Stimulated activated CD4-positive, alpha-beta T cell treated with anti-CD3 and anti-CD28 coated beads, Interleukin-2, amount 100 ng/mL, for 48 hours (primary cell): ENCODE results near the gene PRDM15.

Experiments used
- DNase-seq, 2 donors: peaks; one replicate each; pipeline ENCODE4 v3.0.0-alpha.2; 2020

PRDM15 gene

DNA sequence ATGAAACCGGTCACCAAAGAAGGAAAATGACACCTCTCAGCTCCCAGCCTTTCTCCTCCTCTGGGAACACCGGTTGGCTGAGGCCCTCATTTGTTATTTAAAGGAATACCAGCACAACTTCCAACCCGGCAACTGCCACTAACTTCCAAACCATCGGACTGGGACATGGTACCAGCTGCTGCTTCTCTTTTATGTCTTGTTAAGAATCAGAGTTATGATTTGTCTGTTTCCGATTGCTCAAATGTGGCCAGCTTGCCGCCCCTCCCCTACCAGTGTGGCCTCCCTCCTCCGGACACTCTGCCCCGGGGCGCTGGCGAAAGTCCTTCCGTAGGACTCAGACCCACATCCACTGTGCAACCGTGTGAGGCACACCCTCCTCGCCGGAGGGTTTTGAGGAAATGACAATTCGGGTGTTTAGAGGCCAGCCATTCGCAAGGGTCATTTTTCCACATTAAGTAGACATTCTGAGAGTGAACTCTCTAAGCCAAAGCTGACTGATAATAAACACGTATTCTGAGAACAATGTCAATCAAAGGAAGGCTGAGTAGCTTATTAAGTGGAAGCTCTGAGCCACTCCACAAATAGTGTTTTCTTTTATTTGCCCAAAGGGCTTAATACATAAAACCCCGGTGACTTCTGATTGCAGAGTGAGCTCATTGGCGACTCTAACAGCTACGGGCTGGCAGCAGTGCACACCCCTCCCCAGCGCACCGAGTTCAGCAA lies 117.8 kb downstream of the PRDM15 start:
- DNase-seq = no peak

DNA sequence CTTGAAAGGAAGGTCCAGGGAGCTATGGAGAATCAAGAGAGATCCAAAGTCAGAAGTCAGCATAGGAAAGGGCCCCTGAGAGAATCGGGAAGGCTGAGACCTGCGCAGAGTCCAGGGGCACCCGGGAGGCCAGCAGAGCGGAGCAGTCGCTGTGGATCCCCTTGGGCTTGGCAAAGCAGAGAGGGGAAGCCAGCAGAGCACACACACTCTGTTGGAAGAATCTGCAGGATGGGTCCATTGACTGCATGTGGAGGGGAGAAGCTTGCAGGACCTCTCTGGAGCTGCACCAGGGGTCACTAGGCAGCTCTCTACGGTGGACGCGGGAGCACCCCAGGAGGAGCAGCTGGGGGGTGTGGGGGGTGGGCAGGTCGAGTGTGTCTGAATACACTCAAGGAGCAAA lies 118.7 kb downstream of the PRDM15 start:
- DNase-seq = no peak

DNA sequence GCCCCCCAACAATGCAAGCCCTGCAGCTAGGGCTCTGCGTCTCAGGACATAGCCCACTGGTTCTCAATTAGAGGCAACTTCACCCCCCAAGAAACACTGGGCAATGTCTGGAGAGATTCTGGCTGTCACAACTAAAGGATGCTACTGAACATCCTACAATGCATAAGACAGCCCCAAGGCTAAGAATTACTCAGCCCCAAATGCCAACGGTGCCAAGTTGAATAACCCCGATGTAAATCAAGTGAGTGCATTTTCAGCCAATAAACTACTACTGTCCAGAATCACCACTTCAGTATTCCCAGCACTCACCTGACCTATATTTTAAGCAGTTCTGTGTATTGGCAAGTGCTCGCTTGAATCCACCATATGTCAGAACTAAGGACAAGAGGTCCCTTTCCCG lies 119.2 kb downstream of the PRDM15 start:
- no peak for DNase-seq

DNA sequence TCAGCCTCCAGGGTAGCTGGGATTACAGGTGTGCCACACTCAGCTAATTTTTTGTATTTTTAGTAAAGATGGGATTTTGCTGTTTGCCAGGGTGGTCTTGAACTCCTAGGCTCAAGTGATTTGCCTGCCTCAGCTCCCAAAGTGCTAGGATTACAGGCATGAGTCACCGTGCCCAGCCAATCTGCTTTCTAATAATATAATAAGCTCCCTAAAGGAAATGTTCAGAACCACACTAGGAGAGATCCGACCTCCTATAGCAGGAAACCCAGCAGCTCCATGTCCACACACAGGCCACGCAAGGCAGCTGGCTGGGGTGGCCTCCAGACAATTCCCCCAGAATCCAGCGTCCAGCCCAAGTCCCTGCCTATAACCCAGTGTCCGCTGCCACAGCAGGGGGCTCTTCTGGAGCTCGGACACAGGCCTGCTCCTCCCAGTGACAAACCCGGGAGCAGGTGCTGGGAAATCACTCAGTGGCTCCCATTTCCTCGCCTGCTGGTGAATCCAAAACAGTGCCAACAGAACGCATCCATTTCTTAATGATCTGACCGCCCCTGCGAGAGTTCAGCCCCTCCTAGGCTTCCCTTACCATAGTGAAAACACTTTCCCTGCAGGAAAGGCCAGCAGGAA lies 119.8 kb downstream of the PRDM15 start:
- DNase-seq = no peak

DNA sequence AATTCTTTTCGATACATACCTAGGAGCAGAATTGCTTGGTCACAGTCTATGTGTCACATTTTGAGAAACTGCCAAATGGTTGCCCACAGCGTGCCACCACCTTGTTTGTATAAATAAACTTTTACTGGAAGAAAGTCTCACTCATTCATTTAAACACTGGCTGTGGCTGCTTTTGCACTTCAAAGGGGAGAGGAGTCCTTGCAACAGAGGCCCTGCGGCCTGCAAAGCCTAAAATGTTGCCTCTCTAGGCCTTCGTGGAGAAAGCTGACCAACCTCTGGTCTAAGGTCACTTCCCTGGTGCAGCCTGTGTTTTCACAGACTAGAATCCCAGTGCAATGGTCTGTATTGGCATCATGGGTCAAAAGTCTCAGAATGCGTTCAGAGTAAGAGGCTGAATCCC lies 120.6 kb downstream of the PRDM15 start:
- no peak for DNase-seq

DNA sequence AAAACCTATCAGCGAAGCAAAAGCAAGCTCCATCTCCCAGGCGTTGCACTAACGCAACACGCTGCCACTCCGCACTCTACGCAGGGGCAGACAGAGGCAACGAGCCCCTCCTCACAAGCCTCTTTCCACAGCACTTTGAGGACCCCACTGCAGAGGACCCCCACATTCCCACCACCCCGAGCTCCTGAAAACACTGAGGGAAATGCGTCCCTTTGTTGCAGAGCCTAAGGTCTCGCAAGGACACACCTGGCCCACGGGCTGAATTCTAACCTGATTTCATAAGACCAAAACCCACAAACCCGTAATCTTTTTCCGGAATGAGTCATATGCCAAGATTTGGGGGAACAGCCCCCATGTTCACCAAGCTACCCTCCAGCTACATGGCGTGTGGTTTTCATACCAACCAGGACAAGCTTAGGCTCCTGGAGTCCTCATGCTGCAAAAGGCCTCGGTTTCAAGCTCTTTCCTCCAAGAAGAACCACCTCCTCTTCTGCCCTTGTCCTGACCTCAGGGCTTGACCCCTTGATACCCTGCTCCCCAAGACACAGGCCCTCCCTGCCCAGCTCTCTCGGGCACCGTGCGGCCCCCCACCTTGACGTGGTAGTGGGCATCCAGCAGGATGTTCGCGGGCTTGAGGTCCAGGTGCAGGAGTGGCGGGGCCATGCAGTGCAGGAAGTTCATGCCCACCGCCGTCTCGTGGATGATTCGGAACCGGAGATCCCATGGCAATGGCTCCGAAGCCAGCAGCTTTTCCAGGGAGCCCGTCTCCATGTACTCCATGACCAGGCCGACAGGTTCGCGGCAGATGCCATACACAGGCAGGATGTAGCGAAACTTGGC lies 123.0 kb downstream of the PRDM15 start:
- DNase-seq = no peak

DNA sequence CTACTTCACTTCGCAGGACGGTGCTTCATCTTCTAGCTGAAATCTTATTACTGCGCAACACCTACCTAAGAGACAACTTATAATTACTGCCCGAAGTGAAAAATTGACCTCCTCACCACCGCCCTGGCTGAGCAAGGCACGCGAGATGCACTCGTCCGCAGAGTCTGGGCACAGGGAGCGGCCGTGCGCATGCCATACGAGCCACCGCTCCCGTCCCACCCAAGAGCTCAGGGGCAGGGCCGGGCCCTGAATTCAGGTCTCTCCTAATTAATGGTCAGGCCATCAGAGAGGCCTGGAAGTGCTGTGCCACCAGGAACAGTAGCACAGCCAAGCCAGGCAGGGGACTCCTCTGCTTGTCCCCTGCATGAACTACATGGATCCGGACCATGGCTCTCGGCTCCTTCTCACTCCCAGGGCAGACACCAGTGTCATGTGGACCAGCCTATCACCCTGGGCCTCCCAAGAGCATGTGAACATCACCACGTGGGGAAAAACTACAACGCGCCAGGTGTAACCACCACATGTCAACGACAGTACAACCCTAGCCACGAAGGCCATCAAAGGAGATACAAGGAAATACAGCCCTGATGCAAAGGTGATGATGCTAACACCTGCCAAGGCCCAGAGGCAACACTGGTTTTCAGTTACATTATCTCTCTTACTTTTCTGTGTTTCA lies 123.7 kb downstream of the PRDM15 start:
- no peak for DNase-seq

DNA sequence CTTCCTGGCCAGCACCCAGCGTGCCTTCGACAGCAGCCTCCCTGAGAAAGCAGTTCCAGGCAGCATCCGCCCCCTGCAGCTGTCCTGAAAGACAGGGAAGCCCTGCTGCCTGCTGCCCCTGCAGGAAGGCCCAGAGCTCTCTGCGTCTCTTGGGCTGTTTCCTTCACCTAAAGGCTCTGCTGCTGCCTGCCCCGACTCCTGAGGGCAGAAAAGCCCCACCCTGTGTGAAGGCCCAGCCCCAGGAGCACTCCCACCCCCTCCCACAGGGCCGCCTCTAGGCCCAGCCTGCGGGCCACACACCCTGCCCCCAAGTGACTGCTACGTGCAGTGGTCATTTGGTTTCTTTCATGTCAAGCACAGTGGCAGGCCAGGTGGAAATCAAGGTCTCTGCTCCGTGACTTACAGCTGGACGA lies 124.7 kb downstream of the PRDM15 start:
- DNase-seq = no peak

DNA sequence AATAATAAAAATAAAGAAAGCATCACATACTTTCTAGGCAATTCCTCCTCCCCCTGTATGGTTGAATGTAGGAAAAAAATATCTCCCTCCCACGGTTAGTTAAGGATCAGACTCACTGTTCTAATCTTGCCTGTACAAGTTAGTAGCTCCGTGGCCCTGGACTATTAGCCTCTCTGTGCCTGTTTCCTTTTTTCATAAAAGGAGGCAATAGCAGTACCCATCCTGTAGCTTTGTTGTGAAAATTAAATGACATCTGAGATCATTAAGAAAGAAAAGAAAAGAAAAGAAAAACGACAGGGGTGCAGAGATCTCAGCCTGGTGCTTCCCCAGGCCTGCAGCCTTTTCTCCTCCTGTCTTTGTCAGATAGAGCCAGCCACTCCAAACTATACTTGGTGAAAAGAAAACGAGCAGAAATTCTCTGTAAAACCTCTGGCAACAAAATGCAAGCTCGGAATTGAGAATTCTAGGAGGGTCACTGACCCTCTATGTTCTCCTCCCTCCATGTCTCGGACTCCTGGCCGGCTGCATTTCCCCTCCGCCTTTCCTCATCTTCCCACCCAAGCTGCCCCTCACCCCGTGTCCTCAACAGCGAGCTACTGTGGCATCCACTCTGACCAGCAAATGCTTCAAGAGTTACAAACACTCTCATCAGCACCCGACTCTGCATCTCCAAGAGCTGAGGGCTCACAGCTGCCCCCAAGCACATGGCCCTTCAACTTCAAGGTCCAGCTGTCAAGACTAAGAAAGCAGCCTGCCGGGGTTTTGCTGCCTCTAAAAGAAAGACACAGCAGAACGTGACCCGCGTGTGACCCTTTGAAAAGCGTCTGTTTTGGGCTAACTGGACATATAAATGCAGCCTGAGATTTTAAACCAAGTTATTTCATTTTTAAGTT lies 125.9 kb downstream of the PRDM15 start:
- no peak for DNase-seq

DNA sequence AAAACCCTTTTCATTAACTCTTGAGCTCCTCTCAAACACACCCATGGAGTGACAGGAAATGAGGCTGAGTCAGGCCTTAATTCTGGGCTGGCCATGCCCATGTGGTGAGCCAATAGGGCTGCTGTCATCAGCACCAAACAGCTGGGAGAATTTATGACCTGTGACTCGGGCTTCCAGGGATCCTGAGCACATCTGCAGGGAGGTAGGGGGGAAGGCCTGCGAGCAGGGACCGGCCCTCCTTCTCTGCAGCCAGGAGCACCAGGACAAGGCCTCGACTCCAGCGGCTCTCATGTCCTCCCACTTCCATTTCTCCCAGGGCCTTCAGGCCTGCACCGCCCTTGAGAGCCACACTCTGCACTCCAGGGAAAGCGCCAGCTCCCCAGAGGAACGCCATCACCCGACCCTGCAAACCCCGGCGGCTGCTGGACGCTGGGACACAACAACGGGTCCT lies 126.9 kb downstream of the PRDM15 start:
- no peak for DNase-seq

DNA sequence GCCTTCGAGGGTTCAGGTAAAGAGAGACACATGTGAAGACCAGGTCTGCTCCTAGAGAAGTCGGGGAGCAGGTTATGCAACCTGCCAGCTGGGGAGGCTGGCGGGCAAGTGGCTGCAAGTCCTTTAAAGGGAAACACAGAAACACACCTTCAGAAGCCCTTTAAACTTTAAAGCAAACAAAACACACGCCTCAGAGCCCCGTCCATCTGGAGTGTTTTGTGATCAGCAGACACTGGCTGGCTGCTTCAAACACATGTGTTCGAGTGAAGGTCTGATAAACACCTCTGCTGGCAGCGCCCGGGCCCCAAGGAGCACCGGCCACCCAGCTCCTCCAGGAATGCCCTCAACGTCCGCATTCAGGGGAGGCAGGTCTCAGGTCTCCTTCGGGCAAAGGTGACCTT lies 127.5 kb downstream of the PRDM15 start:
- no peak for DNase-seq

DNA sequence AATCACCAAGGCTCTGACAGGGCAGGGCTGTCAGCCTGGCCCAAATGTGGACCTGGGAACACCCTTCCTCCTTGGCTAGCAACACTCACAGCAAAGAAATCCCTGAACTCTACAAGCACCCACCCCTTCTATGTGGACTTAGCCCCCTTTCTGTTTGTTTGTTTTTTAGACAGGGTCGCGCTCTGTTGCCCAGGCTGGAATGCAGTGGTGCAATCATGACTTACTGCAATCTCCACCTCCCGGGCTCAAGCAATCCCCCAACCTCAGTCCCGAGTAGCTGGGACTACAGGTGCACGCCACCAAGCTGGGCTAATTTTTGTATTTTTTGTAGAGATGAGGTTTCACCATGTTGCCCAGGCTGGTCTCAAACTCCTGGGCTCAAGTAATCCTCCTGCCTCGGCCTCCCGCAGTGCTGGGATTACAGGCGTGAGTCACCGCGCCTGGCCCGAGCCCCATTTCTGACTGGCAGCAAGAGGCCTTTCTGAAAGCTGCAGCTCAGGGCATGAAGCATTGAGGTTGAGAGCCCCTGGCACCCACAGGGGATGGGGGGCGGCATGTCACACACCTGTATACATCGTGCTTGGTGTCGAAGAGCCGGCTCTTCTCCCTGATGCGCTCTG lies 128.5 kb downstream of the PRDM15 start:
- DNase-seq = no peak

DNA sequence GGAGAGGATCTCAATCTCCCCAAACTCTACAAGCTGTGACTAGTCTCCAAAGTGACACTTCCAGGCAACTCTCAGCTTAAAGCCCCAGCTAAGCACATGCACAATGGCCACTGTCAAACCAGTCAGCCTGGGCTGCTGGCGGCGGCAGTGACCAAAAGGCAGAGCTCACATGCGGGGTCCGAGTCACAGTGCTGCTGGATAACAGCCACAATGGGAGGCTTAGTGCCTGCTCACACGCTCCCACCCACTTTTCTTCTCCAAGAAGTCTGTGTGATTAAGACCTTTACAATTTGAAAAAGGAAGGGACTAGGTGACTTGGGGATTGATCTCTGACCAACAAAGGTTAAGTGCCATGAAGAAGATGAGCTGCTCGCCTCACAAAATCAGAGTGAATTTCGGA lies 129.1 kb downstream of the PRDM15 start:
- DNase-seq = no peak

DNA sequence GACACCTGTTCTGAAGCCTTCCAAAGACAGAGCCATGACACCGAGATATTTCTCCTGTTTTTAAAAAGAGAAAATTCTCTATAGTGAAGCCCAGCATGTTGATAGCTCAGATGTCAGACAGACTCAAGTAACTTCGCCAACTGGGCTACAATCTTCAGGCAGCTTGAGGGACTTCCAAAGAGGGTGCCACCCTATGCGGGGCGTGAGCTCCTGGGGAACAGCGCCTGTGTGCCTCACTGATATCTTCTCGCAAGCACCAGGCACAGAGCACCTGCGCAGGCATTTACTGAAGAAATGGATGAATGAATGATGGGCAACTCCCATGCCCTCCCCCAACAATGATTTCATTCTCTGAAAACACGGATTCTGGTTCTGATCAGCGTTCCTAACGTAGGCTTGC lies 129.9 kb downstream of the PRDM15 start:
- no peak for DNase-seq
